Measurements from ENCODE around the gene PHOX2A. TPM values are rescaled to one million over a fixed set of nuclear protein-coding genes. Genes with fewer than 3 reads are reported as not detected.
"Not testable (repeated sequence)": the region's sequence is repeated elsewhere in the genome, so short reads cannot be mapped to it uniquely, and the experiment has no call there.

The PHOX2A gene
- total RNA-seq = not detected

DNA sequence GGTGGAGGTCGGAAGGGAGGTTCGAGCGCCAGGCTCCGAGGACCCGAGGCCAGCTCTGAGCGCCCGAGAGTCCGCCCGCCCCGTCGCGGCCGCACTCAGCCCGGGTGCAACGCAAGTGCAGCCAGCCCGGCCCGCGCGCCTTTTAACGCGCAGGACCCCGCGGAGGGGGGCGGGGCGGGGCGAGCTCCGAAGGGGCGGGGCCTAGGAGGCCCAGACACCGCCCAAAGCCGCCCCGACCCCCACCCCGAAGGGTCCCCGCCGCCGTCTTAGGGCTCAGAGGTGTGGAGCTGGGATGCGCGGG lies at the start of gene PHOX2A:
Gene PHOX2A (minus strand): TSS at position 117 of the 301 bp plus-strand sequence. CDS start 172 bp downstream, outside the sequence.
- Histone ChIP-seq H3K27me3 (peaks cover 25% of the 10 kb centered on the region), H3K4me3 (peak within 1 kb of the TSS; percentile 27 to 33)
- intact Hi-C loops (cut with DNase I) = no loop called here

DNA sequence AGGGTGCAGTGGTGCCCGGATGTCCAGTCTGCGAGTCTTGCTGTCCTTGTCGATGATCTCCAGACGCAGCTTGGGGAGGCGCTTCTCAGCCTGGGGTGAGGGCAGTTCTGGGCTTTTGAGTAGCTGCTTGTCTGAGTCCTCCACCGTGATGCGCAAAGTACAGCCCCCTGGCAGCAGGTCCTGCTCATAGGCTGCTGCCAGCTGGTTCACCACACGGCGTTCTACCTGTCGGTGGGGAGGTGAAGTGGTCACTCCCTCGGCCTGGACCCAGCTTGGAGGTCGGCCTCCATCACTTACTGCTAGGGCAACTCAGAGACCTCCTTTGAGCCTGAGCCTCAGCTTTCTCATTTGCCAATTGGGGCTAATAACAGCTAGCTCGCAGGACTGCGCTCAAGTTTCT lies 49.4 kb upstream of the PHOX2A start:
- Histone ChIP-seq H3K27me3 (no peaks in the 10 kb centered on the region), H3K9me3 (no peaks in the 10 kb centered on the region), H3K36me3 (peaks cover 4 to 40% of the 10 kb centered on the region in 2 donors), H3K27ac (no peak overlapping the region), H3K4me1 (no peaks in the 10 kb centered on the region), H3K4me3 (no peak overlapping the region)
- intact Hi-C loops (cut with DNase I) = no loop called here
- DNase-seq (ENCODE audit: low spot score in 2 of 2) = no peak
- TF ChIP-seq, protein P1, sequence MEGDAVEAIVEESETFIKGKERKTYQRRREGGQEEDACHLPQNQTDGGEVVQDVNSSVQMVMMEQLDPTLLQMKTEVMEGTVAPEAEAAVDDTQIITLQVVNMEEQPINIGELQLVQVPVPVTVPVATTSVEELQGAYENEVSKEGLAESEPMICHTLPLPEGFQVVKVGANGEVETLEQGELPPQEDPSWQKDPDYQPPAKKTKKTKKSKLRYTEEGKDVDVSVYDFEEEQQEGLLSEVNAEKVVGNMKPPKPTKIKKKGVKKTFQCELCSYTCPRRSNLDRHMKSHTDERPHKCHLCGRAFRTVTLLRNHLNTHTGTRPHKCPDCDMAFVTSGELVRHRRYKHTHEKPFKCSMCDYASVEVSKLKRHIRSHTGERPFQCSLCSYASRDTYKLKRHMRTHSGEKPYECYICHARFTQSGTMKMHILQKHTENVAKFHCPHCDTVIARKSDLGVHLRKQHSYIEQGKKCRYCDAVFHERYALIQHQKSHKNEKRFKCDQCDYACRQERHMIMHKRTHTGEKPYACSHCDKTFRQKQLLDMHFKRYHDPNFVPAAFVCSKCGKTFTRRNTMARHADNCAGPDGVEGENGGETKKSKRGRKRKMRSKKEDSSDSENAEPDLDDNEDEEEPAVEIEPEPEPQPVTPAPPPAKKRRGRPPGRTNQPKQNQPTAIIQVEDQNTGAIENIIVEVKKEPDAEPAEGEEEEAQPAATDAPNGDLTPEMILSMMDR (IDR thresholded peaks at IDR 0.05) = no peak

More for the DNA sequence above, at the start of gene PHOX2A:
- TF ChIP-seq, protein P1 (IDR thresholded peaks at IDR 0.05) = no peak
- H3K27ac ChIP-seq = no peak within 1 kb of the TSS
- H3K4me1 ChIP-seq = peaks cover 7 to 21% of the 10 kb centered on the region in 2 donors
- H3K36me3 ChIP-seq = no peaks in the 10 kb centered on the region
- no peaks in the 10 kb centered on the region for H3K9me3 ChIP-seq
- DNase-seq (ENCODE audit: low spot score in 2 of 2) = no peak

DNA sequence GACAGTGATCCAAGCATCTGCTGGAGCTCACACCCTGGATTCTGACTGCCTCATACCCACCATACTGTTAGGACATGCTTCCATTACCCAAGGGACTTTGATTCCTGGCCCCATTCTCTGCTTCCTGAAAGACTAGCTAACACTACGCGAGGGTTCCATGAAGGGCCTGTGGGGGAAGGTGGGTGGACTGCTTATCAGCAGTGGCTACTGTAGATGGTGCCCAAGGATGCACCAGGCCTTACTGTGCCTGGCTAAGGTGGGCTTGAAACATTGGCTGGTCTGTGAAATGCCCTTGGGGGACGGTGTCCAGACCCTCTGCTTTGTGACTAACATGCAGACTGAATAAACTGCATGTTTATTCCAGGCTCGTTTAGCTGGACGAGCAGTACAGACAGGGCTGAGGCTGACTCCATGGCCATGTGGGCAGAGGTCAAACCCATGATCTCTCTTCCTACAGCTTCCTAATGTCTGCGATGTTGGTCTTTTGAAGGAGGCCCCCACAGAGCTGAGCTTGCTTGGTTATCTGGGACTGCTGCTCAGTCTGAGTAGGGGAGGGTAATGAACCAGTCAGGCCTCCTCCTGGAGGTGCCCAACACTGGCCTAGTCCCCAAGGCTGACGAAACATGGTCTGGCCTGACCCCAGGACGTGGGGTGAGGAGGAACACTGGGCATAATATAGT lies 48.3 kb upstream of the PHOX2A start:
- H3K9me3 ChIP-seq = no peaks in the 10 kb centered on the region
- H3K27ac ChIP-seq = no peak overlapping the region
- DNase-seq (ENCODE audit: low spot score in 2 of 2) = no peak
- no peaks in the 10 kb centered on the region for H3K4me1 ChIP-seq
- H3K27me3 ChIP-seq = no peaks in the 10 kb centered on the region
- peaks cover 4 to 37% of the 10 kb centered on the region in 2 donors for H3K36me3 ChIP-seq
- TF ChIP-seq, protein P1 (IDR thresholded peaks at IDR 0.05) = no peak
- intact Hi-C loops (cut with DNase I) = no loop called here
- no peak overlapping the region for H3K4me3 ChIP-seq

DNA sequence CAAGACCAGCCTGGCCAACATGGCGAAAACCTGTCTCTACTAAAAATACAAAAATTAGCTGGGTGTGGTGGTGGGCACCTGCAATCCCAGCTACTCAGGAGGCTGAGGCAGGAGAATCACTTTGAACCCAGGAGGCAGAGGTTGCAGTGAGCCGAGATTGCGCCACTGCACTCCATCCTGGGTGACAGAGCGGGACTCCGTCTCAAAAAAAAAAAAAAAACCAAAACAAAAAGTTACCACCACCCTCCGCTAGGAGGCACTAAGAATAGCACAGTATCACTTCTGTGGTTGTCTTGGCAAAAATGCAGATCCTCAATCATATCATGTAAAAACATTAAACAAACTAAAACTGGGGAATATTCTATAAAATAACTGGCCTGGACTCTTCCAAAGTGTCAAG lies 46.8 kb upstream of the PHOX2A start:
- intact Hi-C loops (cut with DNase I) = loop anchor here (2.0 kb wide), 1 partner anchor 124 kb away; no protein-coding TSS in a partner anchor
- H3K27ac ChIP-seq; DNase-seq (ENCODE audit: low spot score in 2 of 2); H3K4me3 ChIP-seq; H3K27me3 ChIP-seq; H3K4me1 ChIP-seq; H3K9me3 ChIP-seq: not testable (repeated sequence)
- TF ChIP-seq, protein P1 (IDR thresholded peaks at IDR 0.05) = peak in 1 of 3 experiments; percentile 50
- H3K36me3 ChIP-seq = peaks cover 4 to 23% of the 10 kb centered on the region in 2 donors

DNA sequence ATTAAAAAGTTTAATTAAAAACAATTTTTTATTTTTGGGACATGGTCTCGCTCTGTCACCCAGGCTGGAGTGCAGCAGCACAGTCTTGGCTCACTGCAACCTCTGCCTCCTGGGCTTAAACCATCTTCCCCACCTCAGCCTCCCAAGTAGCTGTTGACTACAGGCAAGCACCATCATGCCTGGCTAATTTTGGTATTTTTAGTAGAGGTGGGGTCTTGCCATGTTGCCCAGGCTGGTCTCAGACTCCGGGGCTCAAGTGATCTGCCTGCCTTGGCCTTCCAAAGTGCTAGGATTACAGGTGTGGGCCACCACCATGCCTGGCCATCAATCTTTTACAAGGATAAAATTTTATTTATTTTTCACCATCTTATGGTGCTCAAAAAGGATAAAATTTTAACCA lies 43.3 kb upstream of the PHOX2A start:
- Histone ChIP-seq H3K27me3 (no peaks in the 10 kb centered on the region), H3K4me3 (no peak overlapping the region), H3K4me1 (no peaks in the 10 kb centered on the region), H3K36me3 (no peaks in the 10 kb centered on the region), H3K27ac (no peak overlapping the region), H3K9me3 (no peaks in the 10 kb centered on the region)
- DNase-seq (ENCODE audit: low spot score in 2 of 2) = no peak
- intact Hi-C loops (cut with DNase I) = no loop called here
- TF ChIP-seq, protein P1 (IDR thresholded peaks at IDR 0.05) = no peak

Measured in ascending aorta (tissue), 2 donors.